Activated naive CD8-positive, alpha-beta T cell treated with anti-CD3 and anti-CD28 coated beads, Interleukin-2, amount 50 U/mL, for 16 hours (primary cell): ENCODE data around the gene GDF9.
"Not testable (repeated sequence)": the region's sequence is repeated elsewhere in the genome, so short reads cannot be mapped to it uniquely, and the experiment has no call there.

Experiments
- DNase-seq: peaks from one replicate; pipeline ENCODE4 v3.0.0-alpha.2; 2020; ENCODE audit warnings: low read depth, low spot score

The GDF9 gene

DNA sequence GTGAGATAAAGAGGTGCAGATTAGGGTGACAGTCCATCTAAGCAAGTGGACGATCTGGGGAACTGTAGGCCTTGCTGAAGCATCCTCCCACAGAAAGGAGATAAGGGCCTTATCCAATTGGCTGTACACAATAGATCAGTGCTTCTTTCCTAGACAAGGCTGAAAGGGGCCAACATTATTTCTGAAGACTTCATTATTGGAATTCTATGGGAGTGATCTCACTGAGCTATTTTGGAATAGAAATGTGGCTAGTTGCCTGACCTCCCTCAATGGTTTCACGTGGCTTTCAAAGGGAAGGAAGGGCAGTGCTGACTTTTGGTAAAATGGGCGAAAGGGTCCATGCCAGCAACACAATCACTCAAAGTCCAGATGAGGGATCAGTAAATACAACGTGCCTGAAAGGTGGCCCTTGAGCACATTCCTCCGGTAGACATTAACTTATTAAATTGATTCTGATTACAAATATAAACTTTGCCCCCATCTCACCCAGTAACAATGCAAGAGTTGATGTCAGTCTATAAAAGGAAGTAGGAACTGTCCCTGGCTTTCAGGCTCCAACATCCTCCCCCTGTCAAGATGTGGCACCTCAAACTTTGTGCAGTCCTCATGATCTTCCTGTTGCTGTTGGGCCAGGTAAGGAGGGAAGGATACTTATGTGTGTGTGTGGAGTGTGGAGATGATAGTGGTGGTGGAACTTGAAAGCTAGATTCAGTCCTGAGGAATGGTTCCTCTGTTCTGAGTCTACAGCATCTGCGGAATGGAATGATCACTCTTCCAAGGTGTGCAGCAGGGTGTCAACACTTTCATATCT, 7.1 kb upstream of the GDF9 start, which contains the start of gene LEAP2:
Gene LEAP2, plus strand, starts transcription at position 550 of the 811 bp plus-strand sequence. Its CDS starts 27 bp downstream, at position 577.
- DNase-seq: no peak

DNA sequence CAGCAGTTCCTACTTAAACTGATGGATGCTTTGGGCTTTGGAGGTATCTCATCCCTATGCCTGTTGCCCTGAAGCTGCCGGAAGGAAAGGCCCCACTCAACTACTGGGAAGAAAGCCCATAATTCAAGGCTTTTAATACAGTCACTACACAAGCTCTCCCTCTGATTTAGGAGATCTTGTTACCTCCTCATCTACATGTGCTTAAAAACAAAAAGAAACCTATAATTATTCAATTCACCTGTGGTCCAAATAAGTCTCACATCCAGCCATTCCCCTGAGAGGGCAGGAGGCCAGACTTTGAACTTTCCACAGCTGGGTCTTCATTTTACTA, 6.5 kb upstream of the GDF9 start:
- no peak for DNase-seq

- no peak for DNase-seq
Measured at GRCh38 chr5:132871459-132872284, 5.4 kb upstream of the GDF9 start.

DNA sequence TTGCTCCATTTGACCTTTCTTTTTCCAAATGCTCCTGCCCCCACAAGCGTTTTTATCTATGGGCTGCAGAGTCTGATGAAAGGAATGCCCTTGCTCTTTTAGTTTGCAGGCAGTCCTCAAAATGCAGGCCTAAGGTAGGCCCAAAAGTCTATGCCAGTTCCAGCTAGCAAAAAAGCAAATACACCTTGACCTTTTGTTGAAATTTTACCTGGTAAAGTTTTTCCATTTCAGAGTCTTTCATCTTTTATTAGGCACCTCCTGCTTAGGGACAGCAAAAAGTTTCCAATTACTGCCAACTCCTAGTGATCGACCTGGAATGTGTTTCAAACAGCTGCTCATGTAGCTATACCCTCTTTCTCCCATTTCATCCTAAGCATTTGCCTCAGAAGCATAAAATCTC, 4.5 kb upstream of the GDF9 start:
- DNase-seq: no peak

DNA sequence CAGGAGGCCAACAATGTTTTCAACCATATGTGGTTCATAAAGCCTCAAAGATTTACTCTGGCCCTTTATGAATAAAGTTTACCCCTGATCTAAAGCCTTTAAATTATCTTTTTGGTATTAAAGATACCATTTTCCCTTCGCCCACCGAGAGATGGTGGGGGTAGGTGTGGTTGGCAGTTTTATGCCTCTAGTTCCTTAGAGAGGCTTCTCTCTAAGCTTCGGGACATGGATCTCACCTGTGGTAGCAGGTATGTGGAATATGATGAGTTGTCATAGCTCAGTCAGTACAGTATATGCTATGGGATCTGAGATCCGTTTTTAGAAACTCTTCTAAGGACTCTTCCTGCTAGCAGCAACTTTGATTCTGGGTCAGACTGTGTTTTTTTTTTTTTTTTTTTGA, 2.5 kb upstream of the GDF9 start:
- DNase-seq: no peak

GRCh38 chr5:132867046-132867451, 780 bp upstream of the GDF9 start:
- no peak for DNase-seq

DNA sequence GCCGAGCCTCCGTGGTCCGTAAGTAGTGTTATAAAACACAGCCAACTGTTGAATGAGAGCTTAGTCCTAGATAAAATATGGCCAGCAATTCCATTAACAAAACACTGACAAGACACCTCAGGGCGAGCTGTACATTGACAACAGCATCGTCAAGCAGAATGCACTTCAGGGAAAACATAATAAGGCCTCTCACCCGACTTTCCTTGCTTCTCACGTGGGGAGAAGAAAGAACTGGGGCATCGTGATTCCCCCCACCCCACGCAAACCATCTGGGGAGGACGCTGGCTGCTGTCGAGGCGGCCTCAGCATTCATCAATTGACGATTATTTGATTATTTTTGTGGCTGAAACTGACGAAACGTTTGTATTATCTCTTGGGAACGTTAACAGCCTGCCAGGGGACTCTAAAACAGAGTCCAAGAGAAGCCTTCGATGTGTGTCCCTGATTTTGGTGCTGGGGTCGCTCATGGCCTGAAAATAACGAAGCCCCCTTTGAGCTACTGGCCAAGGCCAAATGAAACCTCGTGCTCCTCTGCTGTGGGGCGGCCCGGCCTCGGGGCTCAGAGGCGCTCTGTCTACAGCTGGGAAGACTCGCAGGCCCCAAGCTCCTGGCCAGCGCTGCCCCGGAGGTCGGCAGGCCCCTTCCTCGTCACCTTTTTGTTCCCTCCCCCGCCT, 464 bp downstream of the GDF9 start:
- no peak for DNase-seq

DNA sequence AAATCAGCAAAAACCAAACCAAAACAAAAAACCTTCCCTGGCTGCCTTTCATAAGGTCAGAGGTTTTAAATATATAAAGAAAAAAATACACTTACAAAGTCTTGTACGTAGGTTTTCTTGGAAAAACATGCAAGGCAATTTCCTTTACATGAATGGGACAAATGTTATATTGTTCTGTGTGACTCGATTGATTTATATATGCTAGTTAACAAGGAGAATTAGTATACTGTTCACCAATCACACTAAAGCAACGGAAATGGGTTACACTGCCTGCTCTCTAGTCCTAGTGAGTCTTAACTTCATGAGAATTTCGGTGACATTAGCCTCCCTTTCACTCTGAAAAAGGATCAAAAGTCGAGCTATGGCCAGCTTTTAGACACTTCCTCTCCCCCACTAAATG, 5.5 kb downstream of the GDF9 start:
- no peak for DNase-seq

GRCh38 chr5:132859889-132860437, 6.3 kb downstream of the GDF9 start:
- DNase-seq: no peak

DNA sequence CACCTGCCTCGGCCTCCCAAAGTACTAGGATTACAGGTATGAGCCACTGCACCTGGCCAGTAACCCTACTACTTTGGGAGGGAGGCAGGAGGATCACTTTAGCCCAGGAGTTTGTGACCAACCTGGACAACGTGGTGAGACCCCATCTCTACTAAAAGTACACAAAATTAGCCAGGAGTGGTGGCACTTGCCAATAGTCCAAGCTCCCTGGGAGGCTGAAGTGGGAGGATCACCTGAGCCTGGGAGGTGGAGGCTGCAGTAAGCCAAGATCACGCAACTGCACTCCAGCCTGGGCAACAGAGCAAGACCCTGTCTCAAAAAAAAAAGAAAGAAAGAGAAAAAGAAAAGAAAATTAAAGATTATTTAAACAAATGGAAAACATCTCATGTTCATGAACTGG, 10.3 kb downstream of the GDF9 start:
- DNase-seq: no peak

- not testable (repeated sequence) for DNase-seq
Measured at GRCh38 chr5:132854992-132855391, 11.3 kb downstream of the GDF9 start.

DNA sequence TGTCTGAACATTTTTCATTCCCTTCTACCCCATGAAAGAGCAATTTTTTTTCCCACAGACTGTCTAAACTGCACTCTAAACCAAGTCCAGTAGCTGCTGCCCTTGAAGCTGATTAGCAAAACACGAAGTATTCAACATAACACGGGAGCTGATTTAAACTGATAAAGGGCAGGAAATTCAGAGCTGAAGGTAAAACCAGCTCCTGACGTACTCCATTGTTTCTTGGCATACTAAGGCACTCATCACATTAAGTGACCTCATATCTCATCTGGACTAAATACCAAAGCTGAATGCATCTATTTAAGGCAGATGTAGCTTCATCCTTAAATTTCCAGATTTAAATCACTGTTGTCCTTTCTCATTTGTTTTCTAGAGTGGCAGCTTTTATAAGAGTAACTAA, 12.0 kb downstream of the GDF9 start:
- no peak for DNase-seq

DNA sequence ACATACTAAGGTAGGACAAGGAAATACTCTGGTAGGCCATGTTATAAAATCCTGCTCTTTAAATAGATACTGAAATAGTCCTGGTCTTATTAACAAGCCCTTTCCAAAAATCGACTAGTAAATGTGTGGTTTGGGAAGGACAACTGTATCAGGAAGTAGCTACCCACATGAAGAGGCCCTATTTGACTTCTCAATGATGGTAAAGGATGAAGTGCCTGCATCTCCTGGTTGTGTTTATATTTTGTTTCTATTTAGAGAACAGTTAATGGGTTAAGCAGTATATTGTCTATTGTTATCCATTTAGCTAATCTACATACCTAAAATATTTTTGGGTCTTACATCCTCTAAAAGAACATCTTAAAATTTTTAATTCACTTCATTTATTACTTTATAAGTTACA, 12.5 kb downstream of the GDF9 start:
- DNase-seq: no peak

- no peak for DNase-seq
Measured at GRCh38 chr5:132853323-132853722, 12.9 kb downstream of the GDF9 start.

GRCh38 chr5:132850066-132850465, 16.2 kb downstream of the GDF9 start:
- DNase-seq: no peak

GRCh38 chr5:132849347-132849746, 16.9 kb downstream of the GDF9 start:
- DNase-seq: no peak

- DNase-seq: no peak
Measured at GRCh38 chr5:132848270-132848669, 18.0 kb downstream of the GDF9 start.

GRCh38 chr5:132841305-132841704, 25.0 kb downstream of the GDF9 start:
- no peak for DNase-seq

- DNase-seq: no peak
Measured at GRCh38 chr5:132840896-132841295, 25.4 kb downstream of the GDF9 start.

GRCh38 chr5:132840313-132840712, 26.0 kb downstream of the GDF9 start:
- DNase-seq: no peak

- no peak for DNase-seq
Measured at GRCh38 chr5:132839426-132840301, 26.6 kb downstream of the GDF9 start.
